GM18951 (cell line): Measurements from ENCODE around the gene RTCB.

Source experiments
- POLR2A ChIP-seq: IDR thresholded peaks from 4 replicates; pipeline ENCODE4 v1.6.1; 2011; ENCODE audit warnings: mild to moderate bottlenecking; ENCODE audit not compliant: insufficient read length, insufficient read depth; ENCODE audit errors: extremely low read depth
- in situ Hi-C: fragments of 300-500 bp; cut with MboI; formaldehyde crosslinking; loops from one replicate; pipeline ENCODE4 v1.12.0; 2022; ENCODE audit warnings: low sequenced_read_pairs, mixed read lengths, inconsistent platforms; ENCODE audit not compliant: unreplicated experiment

RTCB gene

GRCh38 chr22:32340411-32340810 lies 71.6 kb downstream of the RTCB start:
- no peak for TF ChIP-seq POLR2A
- in situ Hi-C loops, result no loop called here

- TF ChIP-seq POLR2A, result no peak
- in situ Hi-C loops, result no loop called here
Observed at GRCh38 chr22:32339190-32340012, 72.6 kb downstream of the RTCB start.

DNA sequence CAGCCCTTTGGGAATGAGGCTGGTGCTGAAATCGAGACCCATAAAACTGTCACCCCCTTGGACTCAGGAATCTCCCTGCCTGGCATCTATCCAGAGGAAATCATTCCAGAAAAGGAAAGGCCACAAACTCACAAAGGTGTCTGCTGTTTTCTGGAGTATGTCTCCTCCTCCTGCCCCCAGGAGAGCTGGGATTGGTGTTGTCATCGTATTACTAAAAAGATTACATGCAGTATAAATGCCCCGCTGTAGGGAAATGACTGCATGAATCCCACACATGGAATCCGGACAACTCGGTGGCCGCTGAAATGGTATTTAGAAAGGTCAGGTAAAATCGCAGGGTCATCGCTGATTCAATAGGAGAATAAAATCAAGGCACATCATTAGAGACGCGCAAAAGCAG lies 73.3 kb downstream of the RTCB start:
- in situ Hi-C loops, result no loop called here
- TF ChIP-seq POLR2A, result no peak
